ENCODE data around the gene CDH12. TPM values are rescaled to one million over a fixed set of nuclear protein-coding genes. Genes with fewer than 3 reads are reported as not detected.

Gene CDH12
- total and polyA plus RNA-seq, 4 experiments from 2014 or later, result not detected

DNA sequence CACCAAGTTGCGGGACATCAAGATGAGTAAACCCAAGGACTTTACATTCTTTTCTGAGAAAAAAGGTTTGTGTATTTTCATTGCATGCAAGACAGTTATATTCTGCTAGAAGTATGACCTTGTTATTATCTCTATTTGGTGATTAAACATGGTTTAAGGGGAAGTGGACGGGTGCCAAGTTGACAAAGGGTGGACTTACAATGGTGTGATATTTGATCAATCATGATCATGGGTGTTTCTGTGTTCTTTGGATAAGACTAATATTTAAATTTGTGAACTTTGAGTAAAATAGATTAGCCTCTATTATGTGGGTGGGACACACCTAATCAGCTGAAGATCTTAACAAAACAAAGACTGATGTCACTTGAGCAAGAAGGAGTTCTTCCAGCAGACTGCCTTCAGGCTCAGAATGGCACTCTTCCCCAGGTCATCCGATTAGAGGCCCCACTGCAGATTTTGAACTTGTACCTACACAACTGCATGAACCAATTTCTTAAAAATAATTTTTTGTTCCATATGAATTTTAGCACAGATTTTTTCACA lies 782.9 kb downstream of the CDH12 start:
- Mint-ChIP-seq H3K4me1 (no peaks in the 10 kb centered on the region), H3K27ac (no peak overlapping the region), H3K36me3 (no peaks in the 10 kb centered on the region), H3K4me3 (no peak overlapping the region), H3K9me3 (peaks cover 3 to 26% (median 9%) of the 10 kb centered on the region in 8 donors), H3K27me3 (no peaks in the 10 kb centered on the region)
- no peaks in the 10 kb centered on the region for H3K9me3 ChIP-seq (ENCODE audit: control insufficient read depth in 1 of 2, low read length in 2 of 2)
- ChIA-PET CTCF (ENCODE audit: partially characterized antibody) (no interaction called here), POLR2A (ENCODE audit: partially characterized antibody) (no interaction called here)
- H3K27me3 ChIP-seq (ENCODE audit: insufficient read depth, low read length), result no peaks in the 10 kb centered on the region
- H3K27ac ChIP-seq (ENCODE audit: low read depth, low read length), result no peak overlapping the region
- intact Hi-C loops (cut with micrococcal nuclease), result no loop called here
- no peak for DNase-seq
- H3K36me3 ChIP-seq (ENCODE audit: insufficient read depth, low read length), result no peaks in the 10 kb centered on the region
- H3K4me1 ChIP-seq (ENCODE audit: insufficient read depth, low read length), result no peaks in the 10 kb centered on the region
- H3K4me3 ChIP-seq (ENCODE audit: low read length in 2 of 2), result no peak overlapping the region

DNA sequence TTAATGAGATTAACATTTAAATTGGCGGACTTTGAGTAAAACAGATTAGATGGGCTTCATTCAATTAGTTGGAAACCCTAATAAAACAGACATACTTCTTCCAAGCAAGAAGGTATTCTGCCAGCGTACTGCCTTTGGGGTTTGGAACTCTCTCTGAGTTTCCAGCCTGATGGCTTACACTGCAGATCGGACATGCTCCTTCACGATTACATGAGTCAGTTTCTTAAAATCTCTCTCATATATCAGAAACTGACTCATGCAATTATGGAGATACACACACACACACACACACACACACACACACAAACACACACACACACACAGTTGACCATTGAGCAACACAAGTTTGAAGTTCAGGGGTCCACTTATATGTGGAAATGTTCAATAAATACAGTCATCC lies 789.4 kb downstream of the CDH12 start:
- no peak for DNase-seq
- no peaks in the 10 kb centered on the region for H3K36me3 Mint-ChIP-seq
- peaks cover 3 to 22% (median 9%) of the 10 kb centered on the region in 8 donors for H3K9me3 Mint-ChIP-seq
- H3K27me3 Mint-ChIP-seq, result no peaks in the 10 kb centered on the region
- no peak overlapping the region for H3K4me3 ChIP-seq (ENCODE audit: low read length in 2 of 2)
- intact Hi-C loops (cut with micrococcal nuclease), result no loop called here
- H3K4me1 ChIP-seq (ENCODE audit: insufficient read depth, low read length), result no peaks in the 10 kb centered on the region
- H3K9me3 ChIP-seq (ENCODE audit: control insufficient read depth in 1 of 2, low read length in 2 of 2), result no peaks in the 10 kb centered on the region
- no peaks in the 10 kb centered on the region for H3K27me3 ChIP-seq (ENCODE audit: insufficient read depth, low read length)
- H3K4me1 Mint-ChIP-seq, result no peaks in the 10 kb centered on the region
- H3K27ac Mint-ChIP-seq, result no peak overlapping the region
- H3K36me3 ChIP-seq (ENCODE audit: insufficient read depth, low read length), result no peaks in the 10 kb centered on the region
- no peak overlapping the region for H3K27ac ChIP-seq (ENCODE audit: low read depth, low read length)
- CTCF ChIA-PET (ENCODE audit: partially characterized antibody), result no interaction called here
- POLR2A ChIA-PET (ENCODE audit: partially characterized antibody), result no interaction called here
- no peak overlapping the region for H3K4me3 Mint-ChIP-seq

- Histone ChIP-seq H3K9me3 (ENCODE audit: control insufficient read depth in 1 of 2, low read length in 2 of 2) (no peaks in the 10 kb centered on the region), H3K4me1 (ENCODE audit: insufficient read depth, low read length) (no peaks in the 10 kb centered on the region), H3K4me3 (ENCODE audit: low read length in 2 of 2) (no peak overlapping the region), H3K27ac (ENCODE audit: low read depth, low read length) (no peak overlapping the region), H3K36me3 (ENCODE audit: insufficient read depth, low read length) (no peaks in the 10 kb centered on the region), H3K27me3 (ENCODE audit: insufficient read depth, low read length) (no peaks in the 10 kb centered on the region)
- POLR2A ChIA-PET (ENCODE audit: partially characterized antibody), result no interaction called here
- H3K4me3 Mint-ChIP-seq, result no peak overlapping the region
- peaks cover 2 to 16% (median 4%) of the 10 kb centered on the region in 8 donors for H3K9me3 Mint-ChIP-seq
- H3K4me1 Mint-ChIP-seq, result no peaks in the 10 kb centered on the region
- H3K27ac Mint-ChIP-seq, result no peak overlapping the region
- no peak for DNase-seq
- H3K27me3 Mint-ChIP-seq, result no peaks in the 10 kb centered on the region
- CTCF ChIA-PET (ENCODE audit: partially characterized antibody), result no interaction called here
- intact Hi-C loops (cut with micrococcal nuclease), result no loop called here
- H3K36me3 Mint-ChIP-seq, result no peaks in the 10 kb centered on the region
Measured at GRCh38 chr5:22058620-22059019, 794.5 kb downstream of the CDH12 start.

DNA sequence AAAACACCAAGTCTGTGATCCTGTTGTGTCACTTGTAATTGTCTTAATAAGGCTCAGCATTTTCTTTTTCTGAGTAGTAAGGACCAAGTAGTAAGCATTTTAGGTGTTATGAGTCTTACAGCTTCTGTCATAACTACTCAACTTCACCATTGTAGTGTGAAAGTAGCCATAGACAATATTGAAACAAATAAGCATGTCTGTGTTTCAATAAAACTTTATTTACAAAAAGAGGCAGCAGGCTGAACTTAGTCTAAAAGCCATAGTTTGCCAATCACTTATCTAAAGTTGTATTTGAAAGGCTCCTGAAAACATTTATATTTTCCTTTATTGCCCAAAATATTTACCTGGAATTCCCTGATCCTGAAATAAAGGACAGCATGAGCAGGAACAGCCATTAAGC lies 796.1 kb downstream of the CDH12 start:
- Mint-ChIP-seq H3K36me3 (no peaks in the 10 kb centered on the region), H3K4me1 (no peaks in the 10 kb centered on the region), H3K27ac (no peak overlapping the region), H3K4me3 (no peak overlapping the region), H3K27me3 (no peaks in the 10 kb centered on the region), H3K9me3 (peaks cover 1 to 13% (median 4%) of the 10 kb centered on the region in 8 donors)
- no peaks in the 10 kb centered on the region for H3K4me1 ChIP-seq (ENCODE audit: insufficient read depth, low read length)
- DNase-seq, result no peak
- no peak overlapping the region for H3K27ac ChIP-seq (ENCODE audit: low read depth, low read length)
- no peaks in the 10 kb centered on the region for H3K9me3 ChIP-seq (ENCODE audit: control insufficient read depth in 1 of 2, low read length in 2 of 2)
- H3K36me3 ChIP-seq (ENCODE audit: insufficient read depth, low read length), result no peaks in the 10 kb centered on the region
- CTCF ChIA-PET (ENCODE audit: partially characterized antibody), result no interaction called here
- intact Hi-C loops (cut with micrococcal nuclease), result no loop called here
- H3K27me3 ChIP-seq (ENCODE audit: insufficient read depth, low read length), result no peaks in the 10 kb centered on the region
- no peak overlapping the region for H3K4me3 ChIP-seq (ENCODE audit: low read length in 2 of 2)
- POLR2A ChIA-PET (ENCODE audit: partially characterized antibody), result no interaction called here

- Mint-ChIP-seq H3K4me1 (no peaks in the 10 kb centered on the region), H3K9me3 (peaks cover 0 to 10% (median 2%) of the 10 kb centered on the region in 8 donors), H3K27ac (no peak overlapping the region), H3K4me3 (no peak overlapping the region), H3K27me3 (no peaks in the 10 kb centered on the region), H3K36me3 (no peaks in the 10 kb centered on the region)
- no peak for DNase-seq
- no peaks in the 10 kb centered on the region for H3K27me3 ChIP-seq (ENCODE audit: insufficient read depth, low read length)
- H3K9me3 ChIP-seq (ENCODE audit: control insufficient read depth in 1 of 2, low read length in 2 of 2), result no peaks in the 10 kb centered on the region
- intact Hi-C loops (cut with micrococcal nuclease), result no loop called here
- H3K27ac ChIP-seq (ENCODE audit: low read depth, low read length), result no peak overlapping the region
- no peaks in the 10 kb centered on the region for H3K4me1 ChIP-seq (ENCODE audit: insufficient read depth, low read length)
- no peak overlapping the region for H3K4me3 ChIP-seq (ENCODE audit: low read length in 2 of 2)
- POLR2A ChIA-PET (ENCODE audit: partially characterized antibody), result no interaction called here
- CTCF ChIA-PET (ENCODE audit: partially characterized antibody), result no interaction called here
- H3K36me3 ChIP-seq (ENCODE audit: insufficient read depth, low read length), result no peaks in the 10 kb centered on the region
Measured at GRCh38 chr5:22056601-22057000, 796.5 kb downstream of the CDH12 start.

DNA sequence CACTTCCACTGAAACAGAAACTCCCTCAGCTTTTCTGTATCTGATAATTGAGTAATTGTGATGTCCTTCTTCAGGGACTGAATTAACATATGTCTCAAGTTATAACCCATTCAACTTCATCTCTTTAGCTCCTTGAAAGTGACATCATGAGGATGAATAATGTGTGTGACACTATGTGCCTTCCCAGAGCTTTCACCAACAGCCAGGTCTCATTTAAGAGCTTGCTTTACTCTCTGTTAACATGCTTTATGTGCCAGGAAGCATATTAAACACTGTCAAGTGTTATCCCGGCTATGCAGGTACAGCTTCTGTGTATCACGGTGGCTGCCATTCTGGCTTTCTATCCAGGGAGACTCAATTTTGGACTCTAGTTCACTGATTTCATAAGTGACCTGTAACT lies 799.9 kb downstream of the CDH12 start:
- CTCF ChIA-PET (ENCODE audit: partially characterized antibody), result interaction anchor here (1.2 kb wide), 1 partner anchor 17 kb away, joined by 4 read pairs; no protein-coding TSS in a partner anchor
- DNase-seq, result no peak

GRCh38 chr5:22051881-22052280 lies 801.3 kb downstream of the CDH12 start:
- Mint-ChIP-seq H3K36me3 (no peaks in the 10 kb centered on the region), H3K4me1 (no peaks in the 10 kb centered on the region), H3K27me3 (no peaks in the 10 kb centered on the region), H3K9me3 (peaks cover 0 to 25% (median 5%) of the 10 kb centered on the region in 8 donors), H3K27ac (no peak overlapping the region), H3K4me3 (no peak overlapping the region)
- H3K27me3 ChIP-seq (ENCODE audit: insufficient read depth, low read length), result no peaks in the 10 kb centered on the region
- no peak overlapping the region for H3K4me3 ChIP-seq (ENCODE audit: low read length in 2 of 2)
- POLR2A ChIA-PET (ENCODE audit: partially characterized antibody), result no interaction called here
- CTCF ChIA-PET (ENCODE audit: partially characterized antibody), result no interaction called here
- no peaks in the 10 kb centered on the region for H3K36me3 ChIP-seq (ENCODE audit: insufficient read depth, low read length)
- no peak for DNase-seq
- no peaks in the 10 kb centered on the region for H3K4me1 ChIP-seq (ENCODE audit: insufficient read depth, low read length)
- no peak overlapping the region for H3K27ac ChIP-seq (ENCODE audit: low read depth, low read length)
- no peaks in the 10 kb centered on the region for H3K9me3 ChIP-seq (ENCODE audit: control insufficient read depth in 1 of 2, low read length in 2 of 2)
- intact Hi-C loops (cut with micrococcal nuclease), result no loop called here

More for the DNA sequence above, 799.9 kb downstream of the CDH12 start:
- no peak overlapping the region for H3K4me3 Mint-ChIP-seq
- peaks cover 0 to 18% (median 5%) of the 10 kb centered on the region in 8 donors for H3K9me3 Mint-ChIP-seq
- Histone ChIP-seq H3K9me3 (ENCODE audit: control insufficient read depth in 1 of 2, low read length in 2 of 2) (no peaks in the 10 kb centered on the region), H3K27me3 (ENCODE audit: insufficient read depth, low read length) (no peaks in the 10 kb centered on the region), H3K27ac (ENCODE audit: low read depth, low read length) (no peak overlapping the region), H3K4me3 (ENCODE audit: low read length in 2 of 2) (no peak overlapping the region), H3K36me3 (ENCODE audit: insufficient read depth, low read length) (no peaks in the 10 kb centered on the region), H3K4me1 (ENCODE audit: insufficient read depth, low read length) (no peaks in the 10 kb centered on the region)
- H3K27ac Mint-ChIP-seq, result peak overlapping the region in 1 of 7 donors; percentile 21
- no peaks in the 10 kb centered on the region for H3K36me3 Mint-ChIP-seq
- no peaks in the 10 kb centered on the region for H3K4me1 Mint-ChIP-seq
- intact Hi-C loops (cut with micrococcal nuclease), result no loop called here
- POLR2A ChIA-PET (ENCODE audit: partially characterized antibody), result no interaction called here
- H3K27me3 Mint-ChIP-seq, result no peaks in the 10 kb centered on the region

GRCh38 chr5:22050931-22051330 lies 802.2 kb downstream of the CDH12 start:
- intact Hi-C loops (cut with micrococcal nuclease), result no loop called here
- CTCF ChIA-PET (ENCODE audit: partially characterized antibody), result no interaction called here

More at GRCh38 chr5:22050931-22051330, 802.2 kb downstream of the CDH12 start:
- DNase-seq, result no peak
- H3K27me3 Mint-ChIP-seq, result no peaks in the 10 kb centered on the region
- H3K27me3 ChIP-seq (ENCODE audit: insufficient read depth, low read length), result no peaks in the 10 kb centered on the region
- H3K4me1 ChIP-seq (ENCODE audit: insufficient read depth, low read length), result no peaks in the 10 kb centered on the region
- no peak overlapping the region for H3K27ac Mint-ChIP-seq
- no peaks in the 10 kb centered on the region for H3K36me3 ChIP-seq (ENCODE audit: insufficient read depth, low read length)
- H3K9me3 Mint-ChIP-seq, result peaks cover 0 to 16% (median 5%) of the 10 kb centered on the region in 8 donors
- no peaks in the 10 kb centered on the region for H3K36me3 Mint-ChIP-seq
- H3K9me3 ChIP-seq (ENCODE audit: control insufficient read depth in 1 of 2, low read length in 2 of 2), result no peaks in the 10 kb centered on the region
- POLR2A ChIA-PET (ENCODE audit: partially characterized antibody), result no interaction called here
- H3K4me3 Mint-ChIP-seq, result no peak overlapping the region
- no peak overlapping the region for H3K27ac ChIP-seq (ENCODE audit: low read depth, low read length)
- no peaks in the 10 kb centered on the region for H3K4me1 Mint-ChIP-seq
- H3K4me3 ChIP-seq (ENCODE audit: low read length in 2 of 2), result no peak overlapping the region
